HFFc6 (cell line): ENCODE measurements around the gene TRDN. TPM values are rescaled to one million over a fixed set of nuclear protein-coding genes. Genes with fewer than 3 reads are reported as not detected.

Experiments
- DNase-seq: peaks from one replicate; pipeline ENCODE4 v3.0.0-alpha.2; 2018
- H3K27ac Mint-ChIP-seq: 2 replicates; pipeline ENCODE4 v1.8.0; 2020; ENCODE audit warnings: mild to moderate bottlenecking, mixed read lengths
- H3K27me3 Mint-ChIP-seq: 2 replicates; pipeline ENCODE4 v1.8.0; 2021; ENCODE audit warnings: mild to moderate bottlenecking, moderate library complexity, mixed read lengths; ENCODE audit not compliant: insufficient read depth
- H3K36me3 Mint-ChIP-seq: 2 replicates; pipeline ENCODE4 v1.8.0; 2021; ENCODE audit warnings: low read depth, mixed read lengths
- H3K4me1 Mint-ChIP-seq: 2 replicates; pipeline ENCODE4 v1.8.0; 2020; ENCODE audit warnings: low read depth, mixed read lengths
- H3K4me3 Mint-ChIP-seq: 2 replicates; pipeline ENCODE4 v1.8.0; 2020; ENCODE audit warnings: mild to moderate bottlenecking, moderate library complexity, mixed read lengths
- H3K9me3 Mint-ChIP-seq: 2 replicates; pipeline ENCODE4 v1.8.0; 2020; ENCODE audit warnings: mild to moderate bottlenecking, mixed read lengths
- total RNA-seq, 6 experiments: library from RNA; stranded (reverse); fragmentation: NEBNext Ultra II Directional; extraction: Animal tissue kit (Norgen Biotek cat#: 25700); gene quantifications; 2 replicates in 1 of 6; 3 replicates in 5 of 6; pipeline ENCODE4 v1.2.3, GENCODE V29; 2021
- TF ChIP-seq, protein P1 (sequence below): fragments of 200-600 bp; sonication (generic); IDR thresholded peaks from 2 replicates; pipeline ENCODE4 v1.5.0; 2021; ENCODE audit warnings: antibody characterized with exemption, mild to moderate bottlenecking

Gene TRDN
- total RNA-seq, 6 experiments from 2014 or later: not detected

DNA sequence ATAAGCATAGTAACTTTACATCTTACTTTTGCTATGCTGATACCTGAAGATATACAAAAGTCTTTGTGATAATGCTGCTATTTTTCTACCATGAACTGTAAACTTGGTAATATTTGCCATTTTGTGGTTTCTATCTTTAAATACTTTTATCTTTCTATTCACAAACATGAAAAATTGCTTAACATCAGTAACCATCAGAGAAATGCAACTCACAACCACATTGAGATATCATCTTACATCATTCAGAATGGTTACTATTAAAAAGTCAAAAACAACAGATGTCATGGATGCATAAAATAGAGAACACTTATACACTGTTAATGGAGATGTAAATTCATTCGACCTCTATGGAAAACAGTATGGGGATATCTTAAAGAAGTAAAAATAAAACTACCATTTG lies 112.0 kb downstream of the TRDN start:
- Mint-ChIP-seq H3K4me3 (no peak overlapping the region), H3K9me3 (peaks cover 30% of the 10 kb centered on the region), H3K27me3 (no peaks in the 10 kb centered on the region), H3K27ac (no peak overlapping the region), H3K36me3 (no peaks in the 10 kb centered on the region), H3K4me1 (no peaks in the 10 kb centered on the region)
- no peak for DNase-seq
- TF ChIP-seq, protein P1, sequence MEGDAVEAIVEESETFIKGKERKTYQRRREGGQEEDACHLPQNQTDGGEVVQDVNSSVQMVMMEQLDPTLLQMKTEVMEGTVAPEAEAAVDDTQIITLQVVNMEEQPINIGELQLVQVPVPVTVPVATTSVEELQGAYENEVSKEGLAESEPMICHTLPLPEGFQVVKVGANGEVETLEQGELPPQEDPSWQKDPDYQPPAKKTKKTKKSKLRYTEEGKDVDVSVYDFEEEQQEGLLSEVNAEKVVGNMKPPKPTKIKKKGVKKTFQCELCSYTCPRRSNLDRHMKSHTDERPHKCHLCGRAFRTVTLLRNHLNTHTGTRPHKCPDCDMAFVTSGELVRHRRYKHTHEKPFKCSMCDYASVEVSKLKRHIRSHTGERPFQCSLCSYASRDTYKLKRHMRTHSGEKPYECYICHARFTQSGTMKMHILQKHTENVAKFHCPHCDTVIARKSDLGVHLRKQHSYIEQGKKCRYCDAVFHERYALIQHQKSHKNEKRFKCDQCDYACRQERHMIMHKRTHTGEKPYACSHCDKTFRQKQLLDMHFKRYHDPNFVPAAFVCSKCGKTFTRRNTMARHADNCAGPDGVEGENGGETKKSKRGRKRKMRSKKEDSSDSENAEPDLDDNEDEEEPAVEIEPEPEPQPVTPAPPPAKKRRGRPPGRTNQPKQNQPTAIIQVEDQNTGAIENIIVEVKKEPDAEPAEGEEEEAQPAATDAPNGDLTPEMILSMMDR: no peak

DNA sequence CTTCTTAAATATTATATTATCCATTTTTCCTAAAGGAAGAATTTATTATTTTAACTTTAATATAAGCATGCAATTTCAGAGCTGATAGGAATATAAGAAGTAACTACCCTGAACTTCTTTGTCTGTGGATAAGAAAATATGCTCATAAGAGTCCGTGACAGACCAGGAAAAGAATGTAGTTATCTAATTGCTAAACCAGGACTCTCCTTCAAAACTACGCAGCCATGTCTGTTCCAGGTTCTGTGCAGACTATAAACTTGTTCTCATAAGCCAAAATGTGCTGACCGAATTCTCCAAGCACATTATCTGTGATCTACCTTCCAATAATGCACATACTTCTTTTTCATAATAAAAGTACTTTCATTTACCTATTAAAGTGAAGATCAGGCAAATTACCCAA lies 116.5 kb downstream of the TRDN start:
- TF ChIP-seq, protein P1: no peak
- Mint-ChIP-seq H3K4me3 (no peak overlapping the region), H3K9me3 (peaks cover 22% of the 10 kb centered on the region), H3K27ac (no peak overlapping the region), H3K27me3 (no peaks in the 10 kb centered on the region), H3K36me3 (no peaks in the 10 kb centered on the region), H3K4me1 (no peaks in the 10 kb centered on the region)
- no peak for DNase-seq

DNA sequence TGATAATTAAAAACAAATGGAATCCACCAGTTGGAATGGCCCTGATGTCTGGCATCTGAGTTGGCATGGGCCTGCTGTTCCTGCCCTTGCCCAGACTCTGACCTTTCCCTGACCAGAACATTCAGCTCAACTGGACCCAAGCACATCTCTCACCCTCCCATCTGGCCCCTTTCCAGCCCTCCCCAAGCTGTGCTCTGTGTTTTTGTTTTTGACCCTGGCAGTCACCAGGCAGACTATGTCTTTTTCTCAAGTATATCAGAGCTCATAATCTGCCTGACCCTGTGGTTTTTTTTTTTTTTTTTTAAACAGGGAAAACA lies 117.6 kb downstream of the TRDN start:
- TF ChIP-seq, protein P1: no peak
- Mint-ChIP-seq H3K36me3 (no peaks in the 10 kb centered on the region), H3K27ac (no peak overlapping the region), H3K4me3 (no peak overlapping the region), H3K27me3 (no peaks in the 10 kb centered on the region; the same call in 1 of the 2 replicates), H3K9me3 (peaks cover 21% of the 10 kb centered on the region), H3K4me1 (no peaks in the 10 kb centered on the region)
- no peak for DNase-seq

DNA sequence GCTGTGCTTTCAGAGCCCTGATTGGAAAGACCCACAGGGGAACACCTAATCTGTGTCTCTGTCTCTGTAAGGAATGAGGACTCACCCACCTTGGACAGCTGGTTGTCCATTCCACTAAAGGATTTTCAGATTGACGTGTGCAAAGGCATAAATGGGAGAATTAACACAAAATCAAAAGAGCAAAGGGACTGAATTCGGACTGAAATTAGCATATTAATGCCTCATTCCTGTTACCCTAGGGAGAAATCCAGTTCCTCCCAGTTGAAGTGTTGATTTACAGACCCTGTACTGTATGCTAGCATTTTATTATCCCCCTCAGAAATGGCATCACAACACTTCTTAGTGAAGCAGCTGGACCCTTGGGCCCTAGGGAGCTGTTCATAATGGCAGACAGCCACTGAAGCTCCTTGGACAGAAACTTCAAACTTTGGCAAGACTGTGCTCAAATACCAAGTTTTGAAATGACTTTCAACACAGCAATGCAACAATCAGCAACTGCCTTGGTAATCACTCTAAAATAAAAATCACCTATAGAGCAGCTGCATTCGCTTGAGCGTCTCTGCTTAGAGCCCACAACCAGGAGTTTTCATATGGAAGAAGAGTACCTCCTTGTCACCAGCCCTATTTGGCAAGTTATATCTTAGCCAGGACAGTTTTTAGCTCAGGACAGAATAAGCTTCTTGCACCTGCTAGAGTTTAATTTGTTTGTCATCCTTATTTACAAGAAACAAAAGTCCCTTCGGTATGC lies 118.1 kb downstream of the TRDN start:
- DNase-seq: no peak
- TF ChIP-seq, protein P1: no peak

DNA sequence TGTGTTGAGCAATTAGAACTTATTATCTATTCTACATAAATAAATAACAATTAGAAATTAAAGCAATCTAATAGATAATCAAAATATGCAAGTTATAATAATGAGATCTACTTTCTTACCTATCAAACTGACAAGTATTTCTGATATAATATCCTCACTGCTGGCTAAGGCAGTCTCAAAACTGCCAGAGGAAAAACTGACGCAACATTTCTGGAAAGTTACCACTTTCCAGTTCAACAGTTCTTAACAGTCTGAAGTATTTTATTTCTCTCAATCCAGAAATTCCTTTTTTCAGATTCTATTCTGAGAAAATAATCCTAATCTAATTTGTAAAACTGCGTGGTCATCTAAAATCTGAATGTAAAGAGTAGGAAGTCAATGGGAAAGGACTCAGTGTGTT lies 121.0 kb downstream of the TRDN start:
- H3K36me3 Mint-ChIP-seq: no peaks in the 10 kb centered on the region
- no peak overlapping the region for H3K4me3 Mint-ChIP-seq
- TF ChIP-seq, protein P1: no peak
- H3K27me3 Mint-ChIP-seq: no peaks in the 10 kb centered on the region; the same call in 1 of the 2 replicates
- no peak for DNase-seq
- H3K9me3 Mint-ChIP-seq: peaks cover 13% of the 10 kb centered on the region
- no peaks in the 10 kb centered on the region for H3K4me1 Mint-ChIP-seq
- H3K27ac Mint-ChIP-seq: no peak overlapping the region

More for the DNA sequence above, 118.1 kb downstream of the TRDN start:
- no peak overlapping the region for H3K27ac Mint-ChIP-seq
- H3K4me1 Mint-ChIP-seq: no peaks in the 10 kb centered on the region
- H3K4me3 Mint-ChIP-seq: no peak overlapping the region
- H3K27me3 Mint-ChIP-seq: no peaks in the 10 kb centered on the region; the same call in 1 of the 2 replicates
- H3K9me3 Mint-ChIP-seq: peaks cover 16% of the 10 kb centered on the region
- H3K36me3 Mint-ChIP-seq: no peaks in the 10 kb centered on the region
